SH-SY5Y (cell line): ENCODE results near the gene RGS11.

Experiments used
- GATA2 ChIP-seq: IDR thresholded peaks from 2 replicates; pipeline ENCODE4 v1.6.1; 2011; ENCODE audit warnings: mild to moderate bottlenecking, low read depth, low read length
- GATA3 ChIP-seq: IDR thresholded peaks from 2 replicates; pipeline ENCODE4 v1.6.1; 2011; ENCODE audit warnings: low read depth, mild to moderate bottlenecking, low read length, moderate library complexity

GRCh38 chr16:296806-297510 lies 21.2 kb upstream of the RGS11 start:
- TF ChIP-seq GATA2 (no peak), GATA3 (no peak)
